GM18858 (cell line): Measurements from ENCODE around the gene GPR107.

Experiments used
- ATAC-seq: cut with Tn5 transposase; IDR thresholded peaks from one replicate; pipeline ENCODE4 v1.9.1; 2021; ENCODE audit not compliant: unreplicated experiment

The GPR107 gene

DNA sequence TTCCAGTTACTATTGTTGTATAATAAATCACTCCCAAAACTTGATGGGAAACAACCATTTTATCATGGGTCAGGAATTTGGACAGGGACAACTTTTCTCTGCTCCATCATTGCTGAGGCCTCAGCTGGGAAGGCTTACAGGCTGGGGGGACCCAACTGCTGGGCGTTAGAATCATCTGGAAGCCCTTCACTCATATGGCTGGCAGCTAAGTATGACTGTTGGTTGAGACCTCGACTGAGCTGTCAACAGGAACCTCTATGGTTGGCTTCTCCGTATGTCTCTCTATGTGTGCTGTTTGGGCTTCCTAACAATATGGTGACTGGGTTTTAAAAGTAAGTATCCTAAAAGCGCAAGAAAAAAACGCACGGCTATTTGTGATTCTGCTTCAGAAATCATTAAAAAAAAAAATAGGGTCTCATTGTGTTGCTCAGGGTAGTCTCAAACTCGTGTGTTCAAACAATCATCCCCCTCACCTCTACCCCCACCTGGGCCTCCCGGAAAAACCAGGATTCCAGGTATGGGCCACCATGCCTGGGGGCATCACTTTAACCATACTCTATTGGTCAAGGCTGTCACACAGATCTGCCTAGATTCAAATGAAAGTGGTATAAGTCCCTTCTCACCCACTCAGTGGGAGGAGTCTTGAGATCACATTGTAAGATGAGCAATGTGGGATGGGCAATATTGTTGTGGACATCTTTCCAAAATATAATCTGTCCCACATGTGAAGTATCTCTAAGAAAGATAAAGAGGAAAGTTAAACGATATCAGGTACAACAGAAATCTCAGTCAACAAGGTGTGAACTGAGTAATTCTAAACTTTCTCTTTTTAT is 26.0 kb upstream of the GPR107 start:
- ATAC-seq = no peak

GRCh38 chr9:130028493-130029222 is 25.0 kb upstream of the GPR107 start:
- no peak for ATAC-seq

DNA sequence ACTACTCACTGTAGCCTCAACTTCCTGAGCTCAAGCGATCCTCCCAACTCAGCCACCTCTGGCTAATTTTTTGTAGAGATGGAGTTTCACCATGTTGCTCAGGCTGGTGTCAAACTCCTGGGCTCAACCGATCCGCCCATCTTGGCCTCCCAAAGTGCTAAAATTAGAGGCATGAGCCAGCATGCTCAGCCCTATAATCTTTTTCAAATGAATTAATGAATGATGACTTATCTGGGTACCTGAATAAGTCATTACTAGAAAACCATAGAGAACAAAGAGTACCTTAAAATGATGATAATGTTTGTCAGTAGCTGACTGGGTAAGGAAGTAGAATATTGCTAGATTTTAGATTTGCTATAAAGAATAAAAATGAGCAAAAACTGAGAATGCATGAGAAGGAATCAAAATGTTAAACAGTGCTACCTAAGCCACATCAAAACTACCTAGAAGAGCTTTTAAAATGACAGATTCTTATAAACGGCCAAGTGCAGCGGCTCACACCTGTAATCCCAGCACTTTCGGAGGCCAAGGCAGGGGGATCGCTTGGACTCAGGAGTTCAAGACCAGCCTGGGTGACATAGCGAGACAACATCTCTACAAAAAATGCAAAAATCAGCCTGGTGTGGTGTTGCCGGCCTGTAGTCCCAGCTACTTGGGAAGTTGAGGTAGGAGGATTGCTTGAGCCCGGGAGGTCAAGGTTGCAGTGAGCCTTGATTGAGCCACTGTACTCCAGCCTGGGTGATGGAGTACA is 24.3 kb upstream of the GPR107 start:
- ATAC-seq = no peak

DNA sequence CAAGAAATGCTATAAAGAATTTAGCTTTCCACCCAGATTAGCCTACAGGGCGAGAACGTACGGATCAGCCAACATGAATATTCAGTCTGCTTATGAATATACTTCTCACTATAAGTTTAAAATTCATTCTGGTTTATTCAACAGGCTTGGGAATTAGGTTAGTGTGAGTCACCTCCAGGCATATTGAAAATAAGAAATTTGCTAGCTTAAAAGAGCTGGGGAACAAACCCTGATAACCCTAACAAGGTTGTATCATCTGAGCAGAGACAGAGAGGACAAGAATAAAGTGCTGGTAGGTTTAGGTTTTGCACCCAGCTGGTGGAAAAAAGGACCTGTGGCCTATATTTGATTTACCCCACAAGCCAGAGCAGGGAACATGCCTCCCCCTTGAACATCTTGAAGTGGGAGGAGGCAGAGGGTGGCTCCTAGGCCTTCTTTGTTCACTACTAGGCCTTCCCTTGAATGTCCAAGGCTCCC is 23.0 kb upstream of the GPR107 start:
- ATAC-seq = no peak

GRCh38 chr9:130034570-130034969 is 19.1 kb upstream of the GPR107 start:
- ATAC-seq = no peak

GRCh38 chr9:130036099-130036498 is 17.6 kb upstream of the GPR107 start:
- ATAC-seq = no peak

- ATAC-seq = no peak
Observed at GRCh38 chr9:130039528-130040147, 14.1 kb upstream of the GPR107 start.

DNA sequence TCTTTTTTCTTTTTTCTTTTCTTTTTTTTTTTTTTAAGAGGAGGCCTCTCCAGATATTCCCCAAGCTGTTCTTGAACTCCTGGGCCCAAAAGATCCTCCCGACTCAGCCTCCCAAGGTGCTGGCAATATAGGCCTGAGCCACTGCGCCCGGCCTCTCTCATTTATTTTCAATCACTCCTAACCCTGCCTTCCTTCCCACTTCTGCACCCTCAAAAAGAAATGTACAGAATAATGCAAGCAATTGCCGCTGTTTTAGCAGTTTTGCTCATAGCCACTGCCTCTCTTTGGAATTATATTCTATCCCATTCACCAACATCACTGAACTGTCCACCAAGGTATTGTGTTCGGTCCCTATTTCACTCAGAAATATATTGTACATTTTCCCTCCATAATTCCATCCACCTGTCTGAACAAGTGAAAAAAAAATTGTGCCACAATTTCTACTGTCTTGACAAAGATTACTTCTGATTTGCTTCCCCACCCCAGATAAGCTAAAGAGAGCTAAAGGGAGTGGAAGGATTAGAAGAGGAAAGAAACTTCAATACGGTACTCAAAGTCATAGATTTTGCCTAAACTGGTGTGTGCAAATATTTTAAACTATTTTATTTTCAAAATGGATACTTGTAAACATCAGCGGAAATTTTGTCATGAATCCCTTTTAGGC is 12.6 kb upstream of the GPR107 start:
- ATAC-seq = no peak

GRCh38 chr9:130041648-130042405 is 11.9 kb upstream of the GPR107 start:
- ATAC-seq = no peak

DNA sequence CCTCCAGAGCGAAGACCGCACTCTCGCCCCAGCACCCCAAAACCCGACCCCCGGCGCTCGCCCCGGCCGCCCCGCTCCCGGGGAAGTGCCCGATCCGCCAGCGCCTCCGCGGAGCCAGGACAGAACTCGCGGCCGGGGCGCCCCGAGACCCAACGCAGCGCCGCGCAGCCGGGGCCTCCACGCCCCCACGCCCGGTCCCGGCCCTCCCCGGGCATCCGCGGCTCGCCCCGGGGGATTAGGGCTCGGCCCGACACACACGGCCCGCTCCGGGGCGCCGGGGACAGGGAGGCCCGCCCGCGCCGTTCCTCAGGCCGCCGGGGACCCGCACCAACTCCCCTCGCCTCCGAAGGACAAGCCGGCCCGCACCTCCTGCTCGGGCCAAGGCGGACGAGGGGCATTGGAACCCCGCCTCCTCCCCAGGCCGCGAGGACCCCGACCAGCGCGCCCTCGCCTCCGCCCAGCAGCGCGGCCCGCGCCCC is 11.3 kb upstream of the GPR107 start:
- no peak for ATAC-seq

DNA sequence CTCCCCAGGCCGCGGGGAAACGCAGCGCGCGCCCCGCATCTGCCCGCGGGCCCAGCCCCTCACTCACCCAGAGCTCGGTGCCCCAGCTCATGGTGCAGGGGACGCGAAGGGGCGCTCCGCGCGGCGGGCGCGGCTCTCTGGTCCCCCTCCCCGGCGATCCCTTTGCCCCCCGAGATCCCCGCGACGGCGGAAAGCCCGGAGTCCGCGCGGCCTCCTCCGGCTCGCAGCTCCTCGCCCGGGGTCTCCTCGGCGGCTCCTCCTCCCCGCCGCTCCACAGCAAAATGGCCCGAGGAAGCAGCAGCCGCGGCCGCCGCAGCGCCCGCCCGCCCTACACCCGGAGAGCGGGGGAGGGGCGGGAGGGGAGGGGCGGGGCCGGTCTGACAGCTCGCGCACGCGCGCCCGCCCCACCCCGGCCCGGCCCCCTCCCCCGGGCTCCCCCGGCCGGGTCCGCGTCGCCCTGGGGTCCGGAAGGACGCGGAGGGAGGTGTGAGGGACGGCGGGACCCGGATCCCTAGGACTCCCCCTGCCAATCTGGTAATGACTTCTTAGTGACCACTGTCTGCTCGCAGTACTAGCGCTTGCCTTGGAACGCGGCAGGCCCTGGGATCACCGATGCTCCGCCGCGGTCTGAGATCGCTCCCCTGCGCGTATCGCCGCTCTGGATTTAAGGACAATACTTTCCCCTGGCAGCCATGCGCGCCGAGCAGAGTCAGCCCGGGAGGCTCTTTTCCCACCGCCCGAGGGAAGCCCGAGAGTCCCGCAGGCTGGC is 10.6 kb upstream of the GPR107 start, which contains the start of gene FNBP1:
Gene FNBP1 (minus strand): TSS at position 305 of the 769 bp plus-strand sequence. CDS start 214 bp downstream, at position 91.
- ATAC-seq = no peak

DNA sequence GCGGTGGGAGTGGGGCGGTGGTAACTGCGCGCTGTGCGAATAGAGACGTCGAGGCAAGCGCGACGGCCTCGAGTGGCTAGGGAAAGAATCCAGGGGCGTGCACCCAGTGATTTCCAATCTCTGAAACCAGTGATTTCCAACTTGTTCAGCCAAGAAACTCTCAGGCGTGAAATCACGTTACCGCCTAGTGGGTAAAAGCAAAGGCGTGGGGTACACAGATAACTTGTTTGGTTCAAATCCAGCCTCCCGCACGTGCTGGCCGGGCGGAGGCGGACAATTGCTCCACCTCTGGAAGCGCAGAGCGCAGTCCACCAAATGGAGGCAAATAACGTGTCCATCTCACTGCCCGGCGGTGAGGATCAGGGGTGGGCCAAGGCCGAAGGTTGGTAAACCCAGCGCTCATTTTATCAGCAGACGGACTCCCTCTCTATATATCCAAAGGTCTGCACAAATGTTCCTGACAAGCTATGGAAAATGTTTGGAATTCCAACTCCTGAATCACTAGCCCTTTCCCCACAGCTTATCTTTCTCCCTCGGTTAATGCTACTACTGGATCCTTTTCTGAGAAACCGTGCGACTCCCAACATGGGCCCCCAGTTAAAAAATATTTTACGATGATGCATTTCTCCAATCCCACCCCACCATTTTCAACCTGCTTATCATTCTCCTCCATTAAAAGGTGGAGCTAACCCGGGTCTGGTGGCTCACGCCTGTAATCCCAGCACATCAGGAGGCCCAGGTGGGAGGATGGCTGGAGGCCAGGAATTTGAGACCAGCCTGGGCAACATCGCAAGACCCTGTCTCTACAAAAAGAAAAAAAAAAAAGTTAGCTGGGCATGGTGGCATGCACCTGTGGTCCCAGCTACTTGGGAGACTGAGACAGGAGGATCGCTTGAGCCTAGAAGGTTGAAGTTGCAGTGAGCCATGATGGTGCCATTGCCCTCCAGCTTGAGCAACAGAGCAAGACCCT is 9.8 kb upstream of the GPR107 start:
- no peak for ATAC-seq

GRCh38 chr9:130045725-130046450 is 7.8 kb upstream of the GPR107 start:
- no peak for ATAC-seq

GRCh38 chr9:130049431-130050210 is 4.1 kb upstream of the GPR107 start:
- no peak for ATAC-seq

GRCh38 chr9:130050462-130050861 is 3.2 kb upstream of the GPR107 start:
- ATAC-seq = no peak

GRCh38 chr9:130051855-130052254 is 1.9 kb upstream of the GPR107 start:
- ATAC-seq = no peak
